Esophagus muscularis mucosa (tissue), 4 donors: ENCODE measurements around the gene NME2. TPM values are rescaled to one million over a fixed set of nuclear protein-coding genes. Genes with fewer than 3 reads are reported as not detected.

Experiments used
- DNase-seq: peaks from one replicate; pipeline ENCODE4 v3.0.0-alpha.2; 2017; ENCODE audit errors: extremely low spot score
- H3K27ac ChIP-seq, 4 donors: fragments of 200-600 bp; sonication (generic); replicated peaks in 1 of 4; 1 replicate in 3 of 4; 2 replicates in 1 of 4; pipeline ENCODE4 v1.5.1; 2016 to 2019; ENCODE audit warnings: mild to moderate bottlenecking in 1 of 4
- H3K27me3 ChIP-seq, 4 donors: fragments of 200-600 bp; sonication (generic); one replicate each; pipeline versions ENCODE4 v1.5.1 to v1.6.0; 2016 to 2019
- H3K36me3 ChIP-seq, 4 donors: fragments of 200-600 bp; sonication (generic); one replicate each; pipeline ENCODE4 v1.5.1; 2016 to 2019
- H3K4me1 ChIP-seq, 4 donors: fragments of 200-600 bp; sonication (generic); one replicate each; pipeline ENCODE4 v1.5.1; 2016 to 2019
- H3K4me3 ChIP-seq, 4 donors: fragments of 200-600 bp; sonication (generic); 1 replicate in 2 of 4; 2 replicates in 2 of 4; pipeline ENCODE4 v1.5.1; 2016 to 2019; ENCODE audit warnings: mild to moderate bottlenecking in 4 of 4, moderate library complexity in 1 of 4
- H3K9me3 ChIP-seq, 4 donors: fragments of 200-600 bp; sonication (generic); 1 replicate in 3 of 4; 2 replicates in 1 of 4; pipeline ENCODE4 v1.5.1; 2016 to 2019
- CTCF ChIP-seq, 3 experiments: fragments of 200-600 bp in 2 of 3; fragments of 450-650 bp in 1 of 3; sonication (generic) in 2 of 3; IDR thresholded peaks; one replicate each; pipeline ENCODE4 v1.5.1; 2017 to 2019; ENCODE audit warnings: antibody characterized with exemption in 3 of 3, mild to moderate bottlenecking in 2 of 3, moderate library complexity in 1 of 3
- EP300 ChIP-seq: sonication (generic); formaldehyde crosslinking; IDR thresholded peaks from one replicate; pipeline ENCODE4 v1.6.1; 2017; ENCODE audit warnings: antibody characterized with exemption
- POLR2A ChIP-seq: fragments of 450-650 bp; IDR thresholded peaks from one replicate; pipeline ENCODE4 v1.6.1; 2017; ENCODE audit warnings: antibody characterized with exemption, moderate library complexity, mild to moderate bottlenecking, low read depth
- POLR2AphosphoS5 ChIP-seq, 2 donors: sonication (generic); formaldehyde crosslinking; IDR thresholded peaks; one replicate each; pipeline ENCODE4 v1.6.1; 2017; ENCODE audit warnings: antibody characterized with exemption in 2 of 2
- WGBS: methylation state at CpG from one replicate; pipeline ENCODE4 v1.1.5; 2018; 5-methylcytosine and 5-hydroxymethylcytosine counted together
- intact Hi-C: fragments of 100-400 bp; cut with DNase I; formaldehyde crosslinking; loops from one replicate; pipeline ENCODE4 v1.15.1; 2023
- total RNA-seq, 4 donors: library from RNA; depleted of rRNA; stranded (reverse); fragments of >200 nt; gene quantifications; one replicate each; pipeline versions ENCODE4 v1.1.0 to v1.2.1, GENCODE V29; 2016

The NME2 gene
- total RNA-seq, 4 donors from 2014 or later: 245 to 554 (median 350) TPM

GRCh38 chr17:51197754-51198153 is 31.5 kb downstream of the NME2 start:
- 95% methylated on average over 4 of the region's 4 CpGs for WGBS
- Histone ChIP-seq H3K4me3 (no peak overlapping the region), H3K4me1 (no peaks in the 10 kb centered on the region), H3K27ac (no peak overlapping the region), H3K9me3 (no peaks in the 10 kb centered on the region), H3K27me3 (no peaks in the 10 kb centered on the region), H3K36me3 (peaks cover 35 to 96% (median 87%) of the 10 kb centered on the region in 4 donors)
- intact Hi-C loops: no loop called here
- DNase-seq: no peak
- no peak for TF ChIP-seq POLR2A
- no peak for TF ChIP-seq CTCF (IDR thresholded peaks at IDR 0.05)
- TF ChIP-seq EP300: no peak
- no peak for TF ChIP-seq POLR2AphosphoS5 (IDR thresholded peaks at IDR 0.05)

- no peak overlapping the region for H3K4me3 ChIP-seq
Observed at GRCh38 chr17:51200295-51200694, 34.1 kb downstream of the NME2 start.

GRCh38 chr17:51200846-51201245 is 34.6 kb downstream of the NME2 start:
- H3K36me3 ChIP-seq: peaks cover 32 to 96% (median 83%) of the 10 kb centered on the region in 4 donors
- H3K4me1 ChIP-seq: no peaks in the 10 kb centered on the region
- intact Hi-C loops: no loop called here
- WGBS: 84% methylated on average over 2 of the region's 2 CpGs
- no peaks in the 10 kb centered on the region for H3K9me3 ChIP-seq
- TF ChIP-seq CTCF (IDR thresholded peaks at IDR 0.05) (no peak), POLR2A (no peak), EP300 (no peak)
- no peaks in the 10 kb centered on the region for H3K27me3 ChIP-seq
- no peak for DNase-seq
- H3K27ac ChIP-seq: peak overlapping the region in 1 of 4 donors; percentile 1
- H3K4me3 ChIP-seq: no peak overlapping the region

More at GRCh38 chr17:51200295-51200694, 34.1 kb downstream of the NME2 start:
- H3K36me3 ChIP-seq: peaks cover 32 to 96% (median 82%) of the 10 kb centered on the region in 4 donors
- TF ChIP-seq EP300: no peak
- TF ChIP-seq CTCF (IDR thresholded peaks at IDR 0.05): no peak
- TF ChIP-seq POLR2A: no peak
- TF ChIP-seq POLR2AphosphoS5 (IDR thresholded peaks at IDR 0.05): no peak
- no peaks in the 10 kb centered on the region for H3K9me3 ChIP-seq
- 93% methylated on average over 6 of the region's 6 CpGs for WGBS
- DNase-seq: no peak
- no peaks in the 10 kb centered on the region for H3K27me3 ChIP-seq
- intact Hi-C loops: no loop called here
- no peaks in the 10 kb centered on the region for H3K4me1 ChIP-seq
- H3K27ac ChIP-seq: no peak overlapping the region

- TF ChIP-seq POLR2AphosphoS5 (IDR thresholded peaks at IDR 0.05): no peak
- H3K27ac ChIP-seq: no peak overlapping the region
- no peaks in the 10 kb centered on the region for H3K9me3 ChIP-seq
- intact Hi-C loops: no loop called here
- H3K36me3 ChIP-seq: peaks cover 36 to 100% (median 86%) of the 10 kb centered on the region in 4 donors
- DNase-seq: no peak
- H3K4me1 ChIP-seq: no peaks in the 10 kb centered on the region
- H3K4me3 ChIP-seq: no peak overlapping the region
- H3K27me3 ChIP-seq: no peaks in the 10 kb centered on the region
Observed at GRCh38 chr17:51203838-51204237, 37.6 kb downstream of the NME2 start.

GRCh38 chr17:51214920-51215319 is 48.7 kb downstream of the NME2 start:
- Histone ChIP-seq H3K9me3 (no peaks in the 10 kb centered on the region), H3K27ac (no peak overlapping the region), H3K4me3 (no peak overlapping the region), H3K27me3 (no peaks in the 10 kb centered on the region), H3K36me3 (peaks cover 27 to 88% (median 60%) of the 10 kb centered on the region in 4 donors), H3K4me1 (peaks cover 0 to 14% (median 8%) of the 10 kb centered on the region in 4 donors)
- WGBS: 90% methylated on average over 1 of the region's 1 CpG
- intact Hi-C loops: no loop called here
- no peak for TF ChIP-seq POLR2AphosphoS5 (IDR thresholded peaks at IDR 0.05)
- no peak for TF ChIP-seq EP300
- no peak for TF ChIP-seq POLR2A
- no peak for TF ChIP-seq CTCF (IDR thresholded peaks at IDR 0.05)
- no peak for DNase-seq
